ENCODE measurements around the gene VILL. TPM values are rescaled to one million over a fixed set of nuclear protein-coding genes. Genes with fewer than 3 reads are reported as not detected.

Gene VILL
- total RNA-seq, 1 experiment from 2014 or later = 5.7 TPM

DNA sequence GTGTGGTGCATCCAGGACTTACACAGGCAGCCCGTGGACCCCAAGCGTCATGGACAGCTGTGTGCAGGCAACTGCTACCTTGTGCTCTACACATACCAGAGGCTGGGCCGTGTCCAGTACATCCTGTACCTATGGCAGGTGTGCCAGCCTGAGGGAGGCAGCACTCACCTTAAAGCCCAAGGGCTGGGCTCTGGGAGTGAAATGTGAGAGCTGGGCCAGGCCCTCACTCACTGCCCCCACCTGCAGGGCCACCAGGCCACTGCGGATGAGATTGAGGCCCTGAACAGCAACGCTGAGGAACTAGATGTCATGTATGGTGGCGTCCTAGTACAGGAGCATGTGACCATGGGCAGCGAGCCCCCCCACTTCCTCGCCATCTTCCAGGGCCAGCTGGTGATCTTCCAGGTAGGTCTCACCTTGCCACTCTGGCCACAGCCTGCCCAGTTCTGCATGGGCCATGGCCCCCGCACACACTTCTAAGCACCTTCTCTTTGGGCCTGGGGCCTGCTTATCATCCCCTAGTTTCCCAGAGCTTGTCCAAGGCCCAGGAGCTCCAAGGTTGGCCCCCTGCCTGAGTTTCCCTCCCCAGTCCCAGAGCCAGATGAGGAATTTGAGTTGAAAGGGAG lies 11.0 kb downstream of the VILL start:
- in situ Hi-C loops (cut with HindIII; ENCODE audit: low pct_unique_long_range_greater_than_20kb, low sequenced_read_pairs) (no loop called here), intact Hi-C loops (cut with micrococcal nuclease; ENCODE audit: unreplicated experiment) (no loop called here)
- Histone ChIP-seq H3K9me3 (ENCODE audit: control insufficient read depth, insufficient read depth, low read depth, low read length) (no peaks in the 10 kb centered on the region), H3K27me3 (ENCODE audit: control insufficient read depth, insufficient read depth, low read length) (no peaks in the 10 kb centered on the region), H3K27ac (ENCODE audit: low read length) (no peak overlapping the region), H3K4me1 (ENCODE audit: control insufficient read depth, insufficient read depth, low read length) (0 out of 2 replicates have a peak, but pooled peaks cover 4% of the 10 kb centered on the region), H3K36me3 (ENCODE audit: control insufficient read depth, insufficient read depth, low read length) (no peaks in the 10 kb centered on the region), H3K4me3 (ENCODE audit: low read depth in 2 of 2, low read length in 2 of 2) (no peak overlapping the region)
- CTCF ChIA-PET = no interaction called here
- no TSS peak for BruUV-seq (replicated peaks)
- POLR2A ChIA-PET = interaction anchor here (0.5 kb wide), 1 partner anchor 25 kb away, joined by 4 read pairs; no protein-coding TSS in a partner anchor
- TF ChIP-seq, protein P1, sequence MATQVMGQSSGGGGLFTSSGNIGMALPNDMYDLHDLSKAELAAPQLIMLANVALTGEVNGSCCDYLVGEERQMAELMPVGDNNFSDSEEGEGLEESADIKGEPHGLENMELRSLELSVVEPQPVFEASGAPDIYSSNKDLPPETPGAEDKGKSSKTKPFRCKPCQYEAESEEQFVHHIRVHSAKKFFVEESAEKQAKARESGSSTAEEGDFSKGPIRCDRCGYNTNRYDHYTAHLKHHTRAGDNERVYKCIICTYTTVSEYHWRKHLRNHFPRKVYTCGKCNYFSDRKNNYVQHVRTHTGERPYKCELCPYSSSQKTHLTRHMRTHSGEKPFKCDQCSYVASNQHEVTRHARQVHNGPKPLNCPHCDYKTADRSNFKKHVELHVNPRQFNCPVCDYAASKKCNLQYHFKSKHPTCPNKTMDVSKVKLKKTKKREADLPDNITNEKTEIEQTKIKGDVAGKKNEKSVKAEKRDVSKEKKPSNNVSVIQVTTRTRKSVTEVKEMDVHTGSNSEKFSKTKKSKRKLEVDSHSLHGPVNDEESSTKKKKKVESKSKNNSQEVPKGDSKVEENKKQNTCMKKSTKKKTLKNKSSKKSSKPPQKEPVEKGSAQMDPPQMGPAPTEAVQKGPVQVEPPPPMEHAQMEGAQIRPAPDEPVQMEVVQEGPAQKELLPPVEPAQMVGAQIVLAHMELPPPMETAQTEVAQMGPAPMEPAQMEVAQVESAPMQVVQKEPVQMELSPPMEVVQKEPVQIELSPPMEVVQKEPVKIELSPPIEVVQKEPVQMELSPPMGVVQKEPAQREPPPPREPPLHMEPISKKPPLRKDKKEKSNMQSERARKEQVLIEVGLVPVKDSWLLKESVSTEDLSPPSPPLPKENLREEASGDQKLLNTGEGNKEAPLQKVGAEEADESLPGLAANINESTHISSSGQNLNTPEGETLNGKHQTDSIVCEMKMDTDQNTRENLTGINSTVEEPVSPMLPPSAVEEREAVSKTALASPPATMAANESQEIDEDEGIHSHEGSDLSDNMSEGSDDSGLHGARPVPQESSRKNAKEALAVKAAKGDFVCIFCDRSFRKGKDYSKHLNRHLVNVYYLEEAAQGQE (IDR thresholded peaks at IDR 0.05; ENCODE audit: insufficient read depth in 1 of 2, low read depth in 2 of 2, low read length in 1 of 2) = no peak
- TF ChIP-seq, protein P2, sequence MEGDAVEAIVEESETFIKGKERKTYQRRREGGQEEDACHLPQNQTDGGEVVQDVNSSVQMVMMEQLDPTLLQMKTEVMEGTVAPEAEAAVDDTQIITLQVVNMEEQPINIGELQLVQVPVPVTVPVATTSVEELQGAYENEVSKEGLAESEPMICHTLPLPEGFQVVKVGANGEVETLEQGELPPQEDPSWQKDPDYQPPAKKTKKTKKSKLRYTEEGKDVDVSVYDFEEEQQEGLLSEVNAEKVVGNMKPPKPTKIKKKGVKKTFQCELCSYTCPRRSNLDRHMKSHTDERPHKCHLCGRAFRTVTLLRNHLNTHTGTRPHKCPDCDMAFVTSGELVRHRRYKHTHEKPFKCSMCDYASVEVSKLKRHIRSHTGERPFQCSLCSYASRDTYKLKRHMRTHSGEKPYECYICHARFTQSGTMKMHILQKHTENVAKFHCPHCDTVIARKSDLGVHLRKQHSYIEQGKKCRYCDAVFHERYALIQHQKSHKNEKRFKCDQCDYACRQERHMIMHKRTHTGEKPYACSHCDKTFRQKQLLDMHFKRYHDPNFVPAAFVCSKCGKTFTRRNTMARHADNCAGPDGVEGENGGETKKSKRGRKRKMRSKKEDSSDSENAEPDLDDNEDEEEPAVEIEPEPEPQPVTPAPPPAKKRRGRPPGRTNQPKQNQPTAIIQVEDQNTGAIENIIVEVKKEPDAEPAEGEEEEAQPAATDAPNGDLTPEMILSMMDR (IDR thresholded peaks at IDR 0.05) = peak; percentile 46
- ATAC-seq (no peak), DNase-seq (ENCODE audit: low read depth, low spot score) (no peak)

DNA sequence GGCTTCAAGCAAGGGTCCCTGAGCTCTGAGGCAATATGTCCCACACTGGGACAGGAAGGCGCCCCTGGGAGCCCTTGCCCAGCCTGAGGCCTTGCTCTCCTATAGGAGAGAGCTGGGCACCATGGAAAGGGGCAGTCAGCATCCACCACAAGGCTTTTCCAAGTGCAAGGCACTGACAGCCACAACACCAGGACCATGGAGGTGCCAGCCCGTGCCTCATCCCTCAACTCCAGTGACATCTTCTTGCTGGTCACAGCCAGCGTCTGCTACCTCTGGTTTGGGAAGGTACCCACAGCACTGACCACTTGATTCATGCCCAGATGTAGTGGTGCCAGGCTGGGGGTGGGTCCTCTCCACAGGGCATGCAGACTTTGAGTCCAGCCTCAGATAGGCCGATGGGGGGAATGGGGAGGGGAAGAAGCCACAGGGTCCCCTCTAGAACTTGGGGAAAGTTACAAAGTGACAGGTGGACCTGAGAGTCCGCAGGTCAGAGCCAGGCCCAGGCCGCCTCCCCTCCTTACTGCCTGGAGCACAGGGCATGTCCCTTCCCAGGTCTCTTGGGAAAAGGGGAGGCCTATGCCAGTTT lies 11.8 kb downstream of the VILL start:
- intact Hi-C loops (cut with micrococcal nuclease; ENCODE audit: unreplicated experiment) = no loop called here
- no peak for ATAC-seq
- in situ Hi-C loops (cut with HindIII; ENCODE audit: low pct_unique_long_range_greater_than_20kb, low sequenced_read_pairs) = no loop called here
- Histone ChIP-seq H3K27me3 (ENCODE audit: control insufficient read depth, insufficient read depth, low read length) (no peaks in the 10 kb centered on the region), H3K4me3 (ENCODE audit: low read depth in 2 of 2, low read length in 2 of 2) (no peak overlapping the region), H3K9me3 (ENCODE audit: control insufficient read depth, insufficient read depth, low read depth, low read length) (no peaks in the 10 kb centered on the region), H3K27ac (ENCODE audit: low read length) (no peak overlapping the region), H3K36me3 (ENCODE audit: control insufficient read depth, insufficient read depth, low read length) (no peaks in the 10 kb centered on the region), H3K4me1 (ENCODE audit: control insufficient read depth, insufficient read depth, low read length) (0 out of 2 replicates have a peak, but pooled peaks cover 4% of the 10 kb centered on the region)
- TF ChIP-seq SIN3A (IDR thresholded peaks at IDR 0.05; ENCODE audit: borderline replicate concordance, insufficient read depth, low read depth, low read length) (no peak), POLR2AphosphoS5 (IDR thresholded peaks at IDR 0.05; ENCODE audit: low read depth, low read length) (no peak)
- TF ChIP-seq, protein P2 (IDR thresholded peaks at IDR 0.05) = no peak
- no peak for DNase-seq (ENCODE audit: low read depth, low spot score)
- POLR2A ChIA-PET = interaction anchor here (0.5 kb wide), 1 partner anchor 26 kb away, joined by 4 read pairs; no protein-coding TSS in a partner anchor
- CTCF ChIA-PET = no interaction called here
- no TSS peak for BruUV-seq (replicated peaks)

Measured in Panc1 (cell line).